WTC11 (cell line): ENCODE measurements around the gene FUCA1. TPM values are rescaled to one million over a fixed set of nuclear protein-coding genes. Genes with fewer than 3 reads are reported as not detected.

ENCODE experiments used
- ATF3 ChIP-seq: sonication (generic); formaldehyde crosslinking; conservative IDR thresholded peaks from 2 replicates; pipeline ENCODE4 v1.8.1; 2022; ENCODE audit warnings: mild to moderate bottlenecking, missing genetic modification reagents
- CBFB ChIP-seq: sonication (generic); formaldehyde crosslinking; IDR thresholded peaks from 2 replicates; pipeline ENCODE4 v1.8.1; 2022; ENCODE audit warnings: mild to moderate bottlenecking, low read depth, missing genetic modification reagents
- E2F4 ChIP-seq: sonication (generic); formaldehyde crosslinking; IDR thresholded peaks from 2 replicates; pipeline ENCODE4 v1.8.1; 2022; ENCODE audit warnings: low read depth, mild to moderate bottlenecking, moderate library complexity, missing genetic modification reagents, borderline replicate concordance
- ELF4 ChIP-seq: sonication (generic); formaldehyde crosslinking; IDR thresholded peaks from 2 replicates; pipeline ENCODE4 v1.8.1; 2022; ENCODE audit warnings: low read depth, mild to moderate bottlenecking, moderate library complexity, missing genetic modification reagents
- ETV6 ChIP-seq: sonication (generic); formaldehyde crosslinking; IDR thresholded peaks from 2 replicates; pipeline ENCODE4 v1.8.1; 2022; ENCODE audit warnings: mild to moderate bottlenecking, missing genetic modification reagents
- MAX ChIP-seq: sonication (generic); formaldehyde crosslinking; IDR thresholded peaks from 2 replicates; pipeline ENCODE4 v1.8.0; 2022; ENCODE audit warnings: mild to moderate bottlenecking, missing genetic modification reagents
- total RNA-seq: library from RNA; stranded (reverse); gene quantifications from 3 replicates; pipeline ENCODE4 v1.2.3, GENCODE V29; 2021

The FUCA1 gene
- total RNA-seq, 1 experiment from 2014 or later: 7.5 TPM

- TF ChIP-seq MAX (CRISPR knock-in tag): no peak
- TF ChIP-seq ELF4 (CRISPR knock-in tag): no peak
- TF ChIP-seq ATF3 (CRISPR knock-in tag): no peak
- no peak for TF ChIP-seq CBFB (CRISPR knock-in tag)
- no peak for TF ChIP-seq ETV6
- TF ChIP-seq E2F4 (CRISPR knock-in tag): no peak
- TF ChIP-seq, all 79 proteins: peak for 0
Measured at GRCh38 chr1:23795676-23796465, 72.2 kb downstream of the FUCA1 start (continued).

Other genes with a start within 250 kb of the FUCA1 start
- 1,406 to 1,500 TPM (median 1,442 TPM) in 3 replicates for gene RPL11, start 176.5 kb downstream of the FUCA1 start, total RNA-seq
- gene ELOA, start 124.8 kb downstream of the FUCA1 start, total RNA-seq: 35.9 to 45.1 TPM (median 36.6 TPM) in 3 replicates
- gene PITHD1, start 89.9 kb downstream of the FUCA1 start, total RNA-seq: 59.9 to 66.2 TPM (median 62.2 TPM) in 3 replicates
- 131 to 164 TPM (median 134 TPM) in 3 replicates for gene LYPLA2, start 77.1 kb downstream of the FUCA1 start, total RNA-seq
- gene GALE, start 67.5 kb downstream of the FUCA1 start, total RNA-seq: 30.3 to 36.6 TPM (median 35.8 TPM) in 3 replicates
- 22.7 to 31.2 TPM (median 25.4 TPM) in 3 replicates for gene HMGCL, start 42.9 kb downstream of the FUCA1 start, total RNA-seq
- gene CNR2, start 45.1 kb upstream of the FUCA1 start, total RNA-seq: not detected in 3 replicates
- gene PNRC2, start 91.5 kb upstream of the FUCA1 start, total RNA-seq: 133 to 166 TPM (median 153 TPM) in 3 replicates
- 163 to 178 TPM (median 170 TPM) in 3 replicates for gene SRSF10, start 112.0 kb upstream of the FUCA1 start, total RNA-seq
- 0.13 to 0.16 TPM (median 0.14 TPM) in 3 replicates for gene MYOM3, start 243.8 kb upstream of the FUCA1 start, total RNA-seq